ENCODE measurements around the gene MAP2K5.

The MAP2K5 gene

DNA sequence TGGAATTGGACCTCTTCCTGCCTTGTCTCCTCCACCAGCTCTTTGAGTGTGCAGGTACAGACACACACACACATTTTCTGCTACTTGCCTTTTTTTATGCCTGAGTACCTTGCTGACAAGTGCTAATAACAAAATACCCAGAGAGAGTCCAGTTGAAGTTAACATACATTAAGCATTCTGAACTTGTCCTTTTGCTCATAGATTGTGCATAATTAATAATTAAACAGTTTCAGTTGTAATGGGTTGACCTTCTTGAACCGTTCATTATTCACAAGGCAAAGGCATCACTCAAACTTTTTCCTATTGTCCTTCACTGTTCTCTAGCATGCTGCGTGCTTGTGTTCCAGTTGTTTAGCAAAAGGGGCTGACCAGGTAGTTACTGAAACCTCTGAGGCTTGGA is 223.2 kb downstream of the MAP2K5 start:
- Histone ChIP-seq H3K4me2 (ENCODE audit: low read depth, low read length) (no peak overlapping the region), H3K4me1 (ENCODE audit: low read length) (no peaks in the 10 kb centered on the region)

GRCh38 chr15:67766968-67767367 is 224.5 kb downstream of the MAP2K5 start:
- no peak for DNase-seq
- no peaks in the 10 kb centered on the region for H3F3A ChIP-seq (ENCODE audit: insufficient read depth, low read length)
- H3K27ac ChIP-seq (ENCODE audit: low read length), result no peak overlapping the region
- TF ChIP-seq CTCF (IDR thresholded peaks at IDR 0.05; ENCODE audit: low read length), result no peak
- no peak for TF ChIP-seq EZH2phosphoT487 (IDR thresholded peaks at IDR 0.05; ENCODE audit: low read length)
- no peak for TF ChIP-seq EZH2 (optimal IDR thresholded peaks at IDR 0.05; ENCODE audit: low read depth, low read length)
- no peaks in the 10 kb centered on the region for H3K9me2 ChIP-seq (replicated peaks; ENCODE audit: insufficient read depth, low read length)
- no peak overlapping the region for H2AFZ ChIP-seq (ENCODE audit: low read length)
- H3K4me2 ChIP-seq (ENCODE audit: low read depth, low read length), result no peak overlapping the region
- H3K27me3 ChIP-seq (replicated peaks; ENCODE audit: insufficient read depth, low read length), result no peaks in the 10 kb centered on the region
- no peaks in the 10 kb centered on the region for H3K4me1 ChIP-seq (ENCODE audit: low read length)
- H3K79me2 ChIP-seq (ENCODE audit: low read length), result no peaks in the 10 kb centered on the region
- H3K4me3 ChIP-seq (ENCODE audit: low read length), result no peak overlapping the region
- H3K9ac ChIP-seq (ENCODE audit: low read length), result no peak overlapping the region
- no peaks in the 10 kb centered on the region for H4K20me1 ChIP-seq (ENCODE audit: insufficient read depth, low read length)
- no peaks in the 10 kb centered on the region for H3K9me3 ChIP-seq (replicated peaks; ENCODE audit: insufficient read depth, low read length)
- no peaks in the 10 kb centered on the region for H3K36me3 ChIP-seq (replicated peaks; ENCODE audit: insufficient read depth, low read length)

More for the DNA sequence above, 223.2 kb downstream of the MAP2K5 start:
- no peaks in the 10 kb centered on the region for H3K27me3 ChIP-seq (replicated peaks; ENCODE audit: insufficient read depth, low read length)
- no peak overlapping the region for H3K27ac ChIP-seq (ENCODE audit: low read length)
- no peaks in the 10 kb centered on the region for H3K36me3 ChIP-seq (replicated peaks; ENCODE audit: insufficient read depth, low read length)
- no peaks in the 10 kb centered on the region for H3K9me3 ChIP-seq (replicated peaks; ENCODE audit: insufficient read depth, low read length)
- H3K4me3 ChIP-seq (ENCODE audit: low read length), result no peak overlapping the region
- no peaks in the 10 kb centered on the region for H3K79me2 ChIP-seq (ENCODE audit: low read length)
- no peaks in the 10 kb centered on the region for H3K9me2 ChIP-seq (replicated peaks; ENCODE audit: insufficient read depth, low read length)
- no peak overlapping the region for H3K9ac ChIP-seq (ENCODE audit: low read length)
- H3F3A ChIP-seq (ENCODE audit: insufficient read depth, low read length), result no peaks in the 10 kb centered on the region
- DNase-seq, result no peak
- H4K20me1 ChIP-seq (ENCODE audit: insufficient read depth, low read length), result no peaks in the 10 kb centered on the region
- TF ChIP-seq CTCF (IDR thresholded peaks at IDR 0.05; ENCODE audit: low read length), result no peak
- TF ChIP-seq EZH2 (optimal IDR thresholded peaks at IDR 0.05; ENCODE audit: low read depth, low read length), result no peak
- TF ChIP-seq EZH2phosphoT487 (IDR thresholded peaks at IDR 0.05; ENCODE audit: low read length), result no peak
- H2AFZ ChIP-seq (ENCODE audit: low read length), result no peak overlapping the region

DNA sequence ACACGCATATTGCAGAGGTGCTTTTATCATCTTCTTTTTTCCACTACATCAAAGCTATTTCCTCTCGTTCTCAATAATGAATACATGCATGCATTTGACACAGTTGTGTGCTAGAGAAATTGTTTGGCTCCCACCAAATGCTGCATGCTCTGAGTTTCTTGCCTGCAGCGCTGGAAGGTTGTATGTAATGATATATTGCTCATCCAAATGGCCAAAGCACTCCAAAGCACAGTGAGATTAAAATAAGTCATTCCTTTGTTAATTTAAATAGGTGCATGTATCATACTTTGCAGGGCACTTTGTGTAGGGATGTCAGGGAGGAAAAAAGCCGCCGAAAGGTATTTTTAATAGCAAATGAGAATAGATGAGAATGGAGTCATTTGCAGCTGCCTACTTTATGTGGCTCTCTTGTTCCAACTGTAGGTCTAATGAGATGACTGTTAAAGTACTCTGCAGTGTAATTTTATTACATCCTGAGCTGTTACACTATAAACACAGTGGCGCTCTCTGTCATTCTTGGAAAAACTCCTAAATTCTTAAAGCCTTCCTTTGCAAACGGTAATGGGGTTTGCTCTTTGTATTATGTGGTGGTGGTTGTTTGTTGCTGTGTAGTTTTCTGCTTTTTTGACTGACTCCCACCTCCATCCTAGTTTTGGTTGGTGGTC is 225.9 kb downstream of the MAP2K5 start:
- H3K27ac ChIP-seq (ENCODE audit: low read length), result no peak overlapping the region

More for the DNA sequence above, 225.9 kb downstream of the MAP2K5 start:
- H3K79me2 ChIP-seq (ENCODE audit: low read length), result no peaks in the 10 kb centered on the region
- no peaks in the 10 kb centered on the region for H3K9me2 ChIP-seq (replicated peaks; ENCODE audit: insufficient read depth, low read length)
- H2AFZ ChIP-seq (ENCODE audit: low read length), result no peak overlapping the region
- H3K4me1 ChIP-seq (ENCODE audit: low read length), result 0 out of 2 replicates have a peak, but pooled peaks cover 2% of the 10 kb centered on the region
- no peak for DNase-seq
- H4K20me1 ChIP-seq (ENCODE audit: insufficient read depth, low read length), result no peaks in the 10 kb centered on the region
- H3K9me3 ChIP-seq (replicated peaks; ENCODE audit: insufficient read depth, low read length), result no peaks in the 10 kb centered on the region
- no peak overlapping the region for H3K4me3 ChIP-seq (ENCODE audit: low read length)
- H3F3A ChIP-seq (ENCODE audit: insufficient read depth, low read length), result no peaks in the 10 kb centered on the region
- H3K9ac ChIP-seq (ENCODE audit: low read length), result no peak overlapping the region
- no peak overlapping the region for H3K4me2 ChIP-seq (ENCODE audit: low read depth, low read length)
- no peaks in the 10 kb centered on the region for H3K36me3 ChIP-seq (replicated peaks; ENCODE audit: insufficient read depth, low read length)
- TF ChIP-seq CTCF (IDR thresholded peaks at IDR 0.05; ENCODE audit: low read length) (no peak), EZH2phosphoT487 (IDR thresholded peaks at IDR 0.05; ENCODE audit: low read length) (no peak), EZH2 (optimal IDR thresholded peaks at IDR 0.05; ENCODE audit: low read depth, low read length) (no peak)
- H3K27me3 ChIP-seq (replicated peaks; ENCODE audit: insufficient read depth, low read length), result no peaks in the 10 kb centered on the region

All from MM.1S (cell line).